HepG2 (cell line): ENCODE data around the gene SLC22A23. TPM values are rescaled to one million over a fixed set of nuclear protein-coding genes. Genes with fewer than 3 reads are reported as not detected.
A peak's percentile ranks its signal among the peaks of the same experiment; 100 is the strongest.

Source experiments
- ESRRA ChIP-seq: sonication (generic); formaldehyde crosslinking; IDR thresholded peaks from 2 replicates; pipeline ENCODE4 v1.5.1; 2020; ENCODE audit warnings: mild to moderate bottlenecking, low read depth, missing genetic modification reagents
- RXRB ChIP-seq: IDR thresholded peaks from 2 replicates; pipeline ENCODE4 v1.6.1; 2016; ENCODE audit warnings: borderline replicate concordance, missing genetic modification reagents, missing compliant biosample characterization
- SIN3B ChIP-seq: fragments of 150-350 bp; IDR thresholded peaks from 2 replicates; pipeline ENCODE4 v1.6.1; 2014; ENCODE audit warnings: low read length
- TOPORS ChIP-seq: sonication (generic); formaldehyde crosslinking; IDR thresholded peaks from 2 replicates; pipeline ENCODE4 v1.8.0; 2023; ENCODE audit warnings: mild to moderate bottlenecking, missing genetic modification reagents
- TP53 ChIP-seq: sonication (generic); formaldehyde crosslinking; conservative IDR thresholded peaks from 2 replicates; pipeline ENCODE4 v1.4.0; 2020; ENCODE audit warnings: missing genetic modification reagents
- ZBTB1 ChIP-seq: sonication (generic); formaldehyde crosslinking; IDR thresholded peaks from 2 replicates; pipeline ENCODE4 v1.4.0; 2020; ENCODE audit warnings: missing genetic modification reagents, borderline replicate concordance
- ZNF281 ChIP-seq: sonication (generic); formaldehyde crosslinking; IDR thresholded peaks from 2 replicates; pipeline ENCODE4 v1.4.0; 2020; ENCODE audit warnings: missing genetic modification reagents, borderline replicate concordance
- ZNF501 ChIP-seq: sonication (generic); formaldehyde crosslinking; IDR thresholded peaks from 2 replicates; pipeline ENCODE4 v1.5.1; 2020; ENCODE audit warnings: mild to moderate bottlenecking, moderate library complexity, missing genetic modification reagents
- polyA plus RNA-seq, 8 experiments: library from polyadenylated mRNA; depleted of rRNA in 3 of 8; stranded (reverse) in 7 of 8; unstranded in 1 of 8; fragments of >200 nt; fragmentation: Illumina TruSeq in 4 of 8; extraction: Trizol in 4 of 8; gene quantifications; 2 replicates each; pipeline versions ENCODE4 v1.2.1 to v1.2.3, GENCODE V29; 2011 to 2016; ENCODE audit warnings: low read depth in 4 of 8, missing spikeins in 1 of 8, mixed read lengths in 1 of 8; ENCODE audit not compliant: insufficient read depth in 1 of 8
- total RNA-seq, 5 experiments: library from RNA; depleted of rRNA; stranded (reverse); fragments of >200 nt; fragmentation: Illumina TruSeq; extraction: Trizol; gene quantifications; 2 replicates each; pipeline ENCODE4 v1.2.3, GENCODE V29; 2016; ENCODE audit warnings: low read depth in 1 of 5
- TF ChIP-seq, protein P1 (sequence below): IDR thresholded peaks from 2 replicates; pipeline ENCODE4 v1.6.1; 2018; ENCODE audit warnings: missing genetic modification reagents

SLC22A23 gene
- total and polyA plus RNA-seq, 2 of the 13 experiments (the other 11 are each of a cell fraction or from before 2014, with no cell fraction given): 11.8 to 17.5 TPM

DNA sequence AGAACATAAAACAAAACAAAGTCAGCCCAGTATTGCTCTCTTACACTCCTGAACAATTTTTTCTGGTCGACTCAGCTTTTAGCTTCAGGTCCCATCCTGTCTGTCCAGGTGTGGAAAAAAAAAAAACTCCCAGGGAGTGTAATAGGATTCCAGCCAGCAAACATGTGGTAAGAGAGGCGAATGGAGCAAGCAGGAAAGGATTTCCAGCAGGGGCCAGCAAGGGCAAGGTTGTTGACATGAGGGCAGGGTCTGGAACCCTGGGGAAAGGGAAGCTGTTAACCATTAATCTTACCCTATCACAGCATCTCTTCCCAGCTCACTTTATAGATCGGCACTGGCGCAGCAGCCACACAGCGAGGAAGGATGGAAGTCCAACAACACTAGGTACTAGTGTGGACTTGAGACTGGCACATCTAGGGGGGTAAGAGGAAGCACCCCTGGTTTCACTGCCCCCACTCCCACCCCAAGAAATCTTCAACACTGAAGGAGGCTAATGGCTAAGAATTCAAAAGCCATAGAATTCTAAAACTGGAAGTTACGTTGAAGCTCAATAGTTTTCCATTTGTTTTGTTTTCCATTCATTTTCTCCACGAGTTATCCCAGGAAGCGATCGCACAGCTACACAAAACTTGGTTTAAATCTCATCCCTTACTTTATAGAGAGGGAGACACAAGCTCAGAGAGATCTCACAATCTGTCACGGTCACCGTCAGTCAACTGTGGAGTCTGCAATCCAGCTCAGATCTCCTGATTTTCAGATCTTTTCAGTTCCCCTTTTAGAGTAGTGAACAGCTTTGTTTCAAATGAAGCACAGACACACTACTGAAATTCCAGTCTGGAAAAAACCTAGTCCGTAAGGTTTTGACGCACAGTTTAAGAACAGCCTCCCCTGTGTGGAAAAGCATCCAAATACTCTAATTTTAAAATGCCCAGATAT, 53.3 kb downstream of the SLC22A23 start (continued):
- TF ChIP-seq TOPORS (CRISPR knock-in tag): peak; percentile 96; the same call in 1 of the 2 replicates
- TF ChIP-seq ZBTB1: no peak
- TF ChIP-seq ZNF501 (CRISPR knock-in tag): peak; percentile 79
- peak; percentile 75; the same call in 1 of the 2 replicates for TF ChIP-seq ZNF281 (CRISPR knock-in tag)
- TF ChIP-seq TP53 (CRISPR knock-in tag): no peak; the same call in 1 of the 2 replicates
- TF ChIP-seq RXRB (CRISPR knock-in tag): peak; percentile 97
- no peak; the same call in 1 of the 2 replicates for TF ChIP-seq SIN3B
- TF ChIP-seq, protein P1, sequence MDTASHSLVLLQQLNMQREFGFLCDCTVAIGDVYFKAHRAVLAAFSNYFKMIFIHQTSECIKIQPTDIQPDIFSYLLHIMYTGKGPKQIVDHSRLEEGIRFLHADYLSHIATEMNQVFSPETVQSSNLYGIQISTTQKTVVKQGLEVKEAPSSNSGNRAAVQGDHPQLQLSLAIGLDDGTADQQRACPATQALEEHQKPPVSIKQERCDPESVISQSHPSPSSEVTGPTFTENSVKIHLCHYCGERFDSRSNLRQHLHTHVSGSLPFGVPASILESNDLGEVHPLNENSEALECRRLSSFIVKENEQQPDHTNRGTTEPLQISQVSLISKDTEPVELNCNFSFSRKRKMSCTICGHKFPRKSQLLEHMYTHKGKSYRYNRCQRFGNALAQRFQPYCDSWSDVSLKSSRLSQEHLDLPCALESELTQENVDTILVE (CRISPR knock-in tag): peak; percentile 91; the same call in 1 of the 2 replicates
- TF ChIP-seq ESRRA: peak; percentile 88
- TF ChIP-seq, all 625 proteins: peak for 341
